HFF-Myc (cell line): ENCODE data around the gene SLC30A5.
"Not testable (repeated sequence)": the region's sequence is repeated elsewhere in the genome, so short reads cannot be mapped to it uniquely, and the experiment has no call there.

Experiments
- DNase-seq: peaks from one replicate; pipeline ENCODE4 v3.0.0-alpha.2; 2011; ENCODE audit warnings: low read depth; ENCODE audit errors: extremely low read depth
- H3K4me3 ChIP-seq: replicated peaks from 2 replicates; pipeline ENCODE4 v1.5.1; 2011; ENCODE audit warnings: low read depth, mild to moderate bottlenecking, control low read depth, low read length
- CTCF ChIP-seq: IDR thresholded peaks from 2 replicates; pipeline ENCODE4 v1.5.1; 2012; ENCODE audit warnings: mild to moderate bottlenecking, low read depth, low read length, control low read depth; ENCODE audit errors: missing control alignments

The SLC30A5 gene

GRCh38 chr5:69099302-69099701, 5.5 kb downstream of the SLC30A5 start:
- no peak for DNase-seq
- no peak overlapping the region for H3K4me3 ChIP-seq
- TF ChIP-seq CTCF = no peak

- H3K4me3 ChIP-seq = no peak overlapping the region
- DNase-seq = no peak
- no peak for TF ChIP-seq CTCF
These were observed 9.7 kb downstream of the SLC30A5 start for GRCh38 chr5:69103521-69103920.

- TF ChIP-seq CTCF = no peak
- no peak overlapping the region for H3K4me3 ChIP-seq
- no peak for DNase-seq
These were observed 12.4 kb downstream of the SLC30A5 start for GRCh38 chr5:69105996-69106906.

GRCh38 chr5:69108367-69108766, 14.6 kb downstream of the SLC30A5 start:
- DNase-seq = not testable (repeated sequence)

GRCh38 chr5:69113851-69114250, 20.0 kb downstream of the SLC30A5 start:
- H3K4me3 ChIP-seq = no peak overlapping the region
- no peak for DNase-seq
- TF ChIP-seq CTCF = no peak

More at GRCh38 chr5:69108367-69108766, 14.6 kb downstream of the SLC30A5 start:
- not testable (repeated sequence) for H3K4me3 ChIP-seq

- DNase-seq = no peak
- no peak for TF ChIP-seq CTCF
- H3K4me3 ChIP-seq = no peak overlapping the region
These were observed 21.7 kb downstream of the SLC30A5 start for GRCh38 chr5:69115526-69115925.

GRCh38 chr5:69129413-69129812, 35.6 kb downstream of the SLC30A5 start:
- H3K4me3 ChIP-seq = no peak overlapping the region
- DNase-seq = peak; percentile 27
- no peak for TF ChIP-seq CTCF
